ENCODE results near the gene RANBP3.
"Not testable (repeated sequence)": the region's sequence is repeated elsewhere in the genome, so short reads cannot be mapped to it uniquely, and the experiment has no call there.

GRCh38 chr19:5963259-5963658 lies 14.7 kb downstream of the RANBP3 start:
- not testable (repeated sequence) for TF ChIP-seq CTCF, EZH2phosphoT487, EZH2 (IDR thresholded peaks at IDR 0.05)

All from neural progenitor cell (in vitro differentiated cells).